Skin epidermis (tissue), 12 donors: ENCODE data around the gene LRRC71.

Source experiments
- H3K27ac ChIP-seq, 21 experiments: fragments of 200-600 bp; sonication (generic) in 11 of 21; one replicate each; pipeline ENCODE4 v1.5.0; 2020; ENCODE audit warnings: mild to moderate bottlenecking in 3 of 21, inconsistent platforms in 2 of 21, moderate library complexity in 2 of 21
- H3K4me3 ChIP-seq, 7 experiments: fragments of 200-600 bp; sonication (generic) in 2 of 7; one replicate each; pipeline ENCODE4 v1.5.0; 2020; ENCODE audit warnings: inconsistent platforms in 2 of 7, mild to moderate bottlenecking in 2 of 7, moderate library complexity in 1 of 7

The LRRC71 gene

DNA sequence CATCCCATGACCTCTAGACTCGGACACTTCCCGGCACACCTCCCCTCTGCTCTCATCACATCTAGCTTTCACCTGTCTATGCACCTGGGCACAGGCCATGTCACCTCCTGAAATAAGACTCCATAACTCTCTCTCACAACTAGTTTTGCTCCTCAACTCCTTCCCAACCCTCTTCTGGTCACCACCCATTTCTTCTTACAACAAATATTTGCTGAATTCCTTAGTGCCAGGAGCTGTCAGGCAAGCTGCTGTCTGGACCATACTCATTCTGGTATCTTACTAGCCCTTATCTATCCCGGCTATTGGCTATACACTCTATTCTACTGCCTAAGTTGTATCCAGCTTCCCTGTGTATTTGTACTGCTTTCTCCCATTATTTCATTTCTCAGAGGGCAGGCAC, 49.1 kb downstream of the LRRC71 start:
- Histone ChIP-seq H3K27ac (no peak overlapping the region), H3K4me3 (no peak overlapping the region)

DNA sequence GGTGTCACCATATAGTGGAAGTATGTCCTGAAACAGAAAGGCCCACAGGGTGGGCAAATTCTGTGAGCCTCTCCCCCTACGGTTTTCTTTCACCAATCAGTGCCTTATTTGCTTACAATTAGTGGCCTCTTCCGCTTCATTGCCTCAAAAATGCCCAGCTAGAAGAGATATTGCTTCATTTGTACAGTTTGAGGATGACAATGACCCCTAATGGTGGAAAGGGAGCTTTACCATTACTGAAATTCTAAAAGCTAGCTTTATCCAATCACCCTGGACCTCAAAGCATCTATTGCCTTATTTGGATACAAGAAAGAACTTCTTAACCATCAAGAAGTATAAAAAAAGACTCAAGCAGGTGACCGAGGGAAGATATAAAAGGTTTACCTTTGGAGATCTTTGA, 49.6 kb downstream of the LRRC71 start:
- Histone ChIP-seq H3K4me3 (no peak overlapping the region), H3K27ac (no peak overlapping the region)

DNA sequence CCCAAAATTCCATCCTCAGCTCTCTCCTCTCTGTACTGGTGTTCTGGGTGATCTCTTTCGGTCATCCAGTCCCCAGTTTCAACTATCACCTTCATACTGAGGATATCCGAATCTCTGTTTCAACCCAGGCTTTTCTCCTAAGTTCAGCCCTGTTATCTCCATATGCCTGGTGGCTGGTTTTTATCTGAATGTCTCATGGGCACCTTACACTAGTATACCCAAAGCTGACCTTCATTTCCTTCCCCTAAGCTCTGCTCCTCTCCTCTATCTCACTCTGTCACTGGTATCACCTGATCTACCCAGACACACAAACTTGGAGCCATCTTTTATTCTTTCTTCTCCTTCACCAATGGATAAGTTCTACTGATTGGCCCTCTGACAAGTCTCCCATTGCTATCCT, 53.0 kb downstream of the LRRC71 start:
- Histone ChIP-seq H3K4me3 (no peak overlapping the region), H3K27ac (no peak overlapping the region)

DNA sequence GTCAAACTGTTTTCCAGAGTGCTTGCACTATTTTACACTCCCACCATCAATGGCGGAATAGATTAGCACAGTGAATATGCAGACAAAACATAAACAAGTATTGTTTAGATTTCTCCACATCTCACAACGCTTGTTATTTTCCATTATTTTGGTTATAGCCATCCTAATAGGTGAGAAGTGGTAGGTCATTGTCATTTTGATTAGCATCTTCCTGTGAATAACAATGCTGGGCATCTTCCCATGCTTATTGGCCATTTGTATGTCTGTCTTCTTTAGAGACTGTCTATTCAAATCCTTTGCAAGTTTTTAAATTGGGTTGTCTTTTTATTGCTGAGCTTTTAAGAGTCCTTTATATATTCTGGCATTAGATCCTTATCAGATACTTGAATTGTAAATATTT, 54.7 kb downstream of the LRRC71 start:
- Histone ChIP-seq H3K27ac (no peak overlapping the region), H3K4me3 (no peak overlapping the region)

DNA sequence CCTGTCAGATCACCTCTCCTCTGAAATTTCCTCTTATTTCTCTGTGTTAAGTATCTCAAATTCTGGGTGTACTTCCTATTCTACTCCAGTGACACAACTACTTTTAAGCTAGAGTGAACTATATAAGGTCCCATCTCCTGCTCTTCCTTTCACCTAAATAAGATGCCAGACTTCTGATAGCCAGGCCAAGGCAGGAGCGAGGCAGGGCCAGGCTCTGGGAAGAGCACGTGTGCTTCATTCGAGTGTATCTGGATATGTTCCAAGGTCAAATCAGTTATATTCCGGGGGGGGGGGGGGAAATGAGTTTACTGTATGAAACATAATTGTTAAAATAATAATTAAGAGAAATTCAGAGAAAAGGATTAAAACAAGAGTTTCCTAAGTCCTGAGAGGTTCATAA, 60.1 kb downstream of the LRRC71 start:
- no peak overlapping the region for H3K4me3 ChIP-seq

More for the DNA sequence above, 60.1 kb downstream of the LRRC71 start:
- no peak overlapping the region for H3K27ac ChIP-seq
